Pancreas (tissue), 10 donors: ENCODE results near the gene CAPZB. TPM values are rescaled to one million over a fixed set of nuclear protein-coding genes. Genes with fewer than 3 reads are reported as not detected.

Experiments
- ATAC-seq, 4 donors: fragments of 200-7000 bp; cut with Tn5 transposase; one replicate each; pipeline versions ENCODE4 v1.8.0 to v1.9.1; 2020; ENCODE audit warnings: mild to moderate bottlenecking in 4 of 4, moderate library complexity in 4 of 4
- DNase-seq, 6 donors: peaks; one replicate each; pipeline ENCODE4 v3.0.0-alpha.2; 2020
- FAIRE-seq: peaks from 2 replicates; lab custom pipeline; 2012; peaks lifted over from hg19 to GRCh38; lab: Jason Lieb, UNC
- H3K27ac ChIP-seq, 4 donors: fragments of 200-600 bp; sonication (generic); 1 replicate in 3 of 4; 2 replicates in 1 of 4; pipeline versions ENCODE4 v1.5.0 to v1.8.0; 2020
- H3K27me3 ChIP-seq, 4 donors: fragments of 200-600 bp; one replicate each; pipeline ENCODE4 v1.8.0; 2021
- H3K36me3 ChIP-seq, 3 donors: fragments of 200-600 bp; sonication (generic) in 1 of 3; one replicate each; pipeline versions ENCODE4 v1.5.0 to v1.8.0; 2020 to 2021
- H3K4me1 ChIP-seq, 3 donors: fragments of 200-600 bp; one replicate each; pipeline ENCODE4 v1.8.0; 2021
- H3K4me3 ChIP-seq, 4 donors: fragments of 200-600 bp; sonication (generic) in 2 of 4; one replicate each; pipeline versions ENCODE4 v1.5.0 to v1.8.0; 2020 to 2021
- H3K9me3 ChIP-seq, 4 donors: fragments of 200-600 bp; one replicate each; pipeline ENCODE4 v1.8.0; 2021
- CTCF ChIP-seq, 4 donors: fragments of 200-600 bp; sonication (generic) in 3 of 4; IDR thresholded peaks; one replicate each; pipeline versions ENCODE4 v1.5.0 to v1.8.0; 2021; ENCODE audit warnings: antibody characterized with exemption in 4 of 4
- WGBS, 2 donors: extraction: QIAGEN DNeasy Blood & Tissue Kit; methylation state at CpG; one replicate each; pipeline ENCODE4 v1.1.7; 2013; 5-methylcytosine and 5-hydroxymethylcytosine counted together
- intact Hi-C, 3 donors: fragments of 100-400 bp; cut with DNase I; formaldehyde crosslinking; loops; one replicate each; pipeline versions ENCODE4 v1.11.1 to v1.14.2; 2022
- polyA plus RNA-seq, 2 donors: library from polyadenylated mRNA; stranded (reverse); fragments of 200-250 nt; gene quantifications; one replicate each; pipeline ENCODE4 v1.2.3, GENCODE V29; 2013
- total RNA-seq, 6 donors: library from RNA; stranded (reverse); fragmentation: NEBNext Ultra II Directional in 4 of 6; extraction: Animal tissue kit (Norgen Biotek cat#: 25700) in 4 of 6; gene quantifications; one replicate each; pipeline versions ENCODE4 v1.2.1 to v1.2.4, GENCODE V29; 2021 to 2023
- donor health status: healthy with polysubstance abuse.
- donor health status: DM: no; HTN: no; CAD: no; lungs with moderate emphysema.
- donor health status: DM: no; HTN: no; CAD: no.
- donor health status: control.
- donor health status: control.
- donor health status: Bipolar disorder and iron deficiency.
- donor health status: DM: yes; HTN: yes; CAD: no.
- donor health status: DM: no; HTN: no; CAD: no.
- donor health status: DM: no; HTN: no; CAD: no.
- donor health status: DM: yes; HTN: yes; CAD: no.

The CAPZB gene
- total and polyA plus RNA-seq, 8 donors = 43.2 to 124 (median 74.9) TPM

GRCh38 chr1:19438516-19439195 lies 46.7 kb downstream of the CAPZB start:
- whole genome bisulfite sequencing, 2 donors = 77 to 88% methylated on average over 19 of the region's 19 CpGs
- H3K27ac ChIP-seq = peak overlapping the region in 3 of 4 donors; percentile 29 to 50 (median 42)

GRCh38 chr1:19437891-19438294 lies 47.4 kb downstream of the CAPZB start:
- H3K4me1 ChIP-seq = peaks cover 0 to 41% (median 11%) of the 10 kb centered on the region in 3 donors
- intact Hi-C loops = no loop called here
- H3K4me3 ChIP-seq = no peak overlapping the region
- WGBS, 2 donors = 84 to 85% methylated on average over 17 of the region's 17 CpGs
- H3K36me3 ChIP-seq = no peaks in the 10 kb centered on the region
- ATAC-seq = peak in 2 of 4 donors; percentile 5 to 11
- peak overlapping the region in 3 of 4 donors; percentile 29 to 53 (median 50) for H3K27ac ChIP-seq
- H3K9me3 ChIP-seq = no peaks in the 10 kb centered on the region
- no peak for TF ChIP-seq CTCF (IDR thresholded peaks at IDR 0.05)
- DNase-seq = no peak
- no peaks in the 10 kb centered on the region for H3K27me3 ChIP-seq
- no peak for FAIRE-seq

More at GRCh38 chr1:19438516-19439195, 46.7 kb downstream of the CAPZB start:
- DNase-seq = no peak
- no peak for TF ChIP-seq CTCF (IDR thresholded peaks at IDR 0.05)
- H3K9me3 ChIP-seq = no peaks in the 10 kb centered on the region
- no peaks in the 10 kb centered on the region for H3K27me3 ChIP-seq
- H3K36me3 ChIP-seq = no peaks in the 10 kb centered on the region
- H3K4me3 ChIP-seq = no peak overlapping the region
- H3K4me1 ChIP-seq = peaks cover 0 to 35% (median 11%) of the 10 kb centered on the region in 3 donors
- intact Hi-C loops = no loop called here
- FAIRE-seq = no peak
- ATAC-seq = no peak

- intact Hi-C loops = no loop called here
- Histone ChIP-seq H3K4me1 (peaks cover 0 to 41% (median 11%) of the 10 kb centered on the region in 3 donors), H3K27ac (peak overlapping the region in 2 of 4 donors; percentile 50 to 53), H3K9me3 (no peaks in the 10 kb centered on the region), H3K4me3 (no peak overlapping the region), H3K27me3 (no peaks in the 10 kb centered on the region), H3K36me3 (no peaks in the 10 kb centered on the region)
- WGBS, 2 donors = 51 to 59% methylated on average over 8 of the region's 8 CpGs
- no peak for TF ChIP-seq CTCF (IDR thresholded peaks at IDR 0.05)
- DNase-seq (peak; percentile 31 to 76 (median 54)), ATAC-seq (peak in 3 of 4 donors; percentile 47 to 65 (median 57)), FAIRE-seq (no peak)
These were observed 48.4 kb downstream of the CAPZB start for GRCh38 chr1:19436716-19437476.

- no peak for DNase-seq
- WGBS, 2 donors = 85 to 89% methylated on average over 13 of the region's 13 CpGs
- H3K9me3 ChIP-seq = no peaks in the 10 kb centered on the region
- intact Hi-C loops = no loop called here
- H3K4me1 ChIP-seq = peaks cover 0 to 40% (median 11%) of the 10 kb centered on the region in 3 donors
- no peak for FAIRE-seq
- TF ChIP-seq CTCF (IDR thresholded peaks at IDR 0.05) = no peak
- H3K27me3 ChIP-seq = no peaks in the 10 kb centered on the region
- peak in 1 of 4 donors; percentile 19 for ATAC-seq
- peak overlapping the region in 2 of 4 donors; percentile 50 to 53 for H3K27ac ChIP-seq
- H3K36me3 ChIP-seq = no peaks in the 10 kb centered on the region
- no peak overlapping the region for H3K4me3 ChIP-seq
These were observed 49.4 kb downstream of the CAPZB start for GRCh38 chr1:19435851-19436455.
